Heart left ventricle (tissue), 13 donors: Measurements from ENCODE around the gene KIF4B.

ENCODE experiments used
- CTCF ChIP-seq, 12 donors: fragments of 200-600 bp; sonication (generic) in 4 of 12; IDR thresholded peaks; one replicate each; pipeline versions ENCODE4 v1.5.0 to v1.8.0; 2018 to 2022; ENCODE audit warnings: antibody characterized with exemption in 12 of 12, mild to moderate bottlenecking in 5 of 12
- POLR2A ChIP-seq, 2 donors: fragments of 450-650 bp; IDR thresholded peaks; one replicate each; pipeline ENCODE4 v1.6.1; 2017; ENCODE audit warnings: antibody characterized with exemption in 2 of 2, mild to moderate bottlenecking in 2 of 2, moderate library complexity in 2 of 2
- donor health status: ischemic (EF 13 %, LVEDD 7.1; RV severe dilation, severe dysfunction).
- donor health status: DM: no; HTN: yes; CAD: no.
- donor health status: DM: no; HTN: no; CAD: no.
- donor health status: ischemic (EF 25% LVEDD 6.9; RV normal size, moderate dysfunction).
- donor health status: ischemic (EF 25% LVEDD 5.7; RV mildly dilated, moderate dysfunction).
- donor health status: ischemic (EF 35%, LVEDD 5.7; RV mildly dilated, moderate dysfunction).
- donor health status: nonischemic (EF 11% LVEDD 7.7; RV severe dilation, severe dysfunction).
- donor health status: DM: yes; HTN: yes; CAD: no.
- donor health status: PGD.
- donor health status: ischemic (EF 29% LVEDD 5.4; RV normal size, mild dysfunction).
- donor health status: nonischemic (EF 23%, LVEDD 6.1; RV moderate dilation, normal function).

- TF ChIP-seq CTCF (IDR thresholded peaks at IDR 0.05) (no peak), POLR2A (IDR thresholded peaks at IDR 0.05) (no peak)
Observed at GRCh38 chr5:155024015-155024414, 10.5 kb downstream of the KIF4B start.
